HG03095 (cell line): Measurements from ENCODE around the gene LCMT1.
A peak's percentile ranks its signal among the peaks of the same experiment; 100 is the strongest.
"Not testable (repeated sequence)": the region's sequence is repeated elsewhere in the genome, so short reads cannot be mapped to it uniquely, and the experiment has no call there.

Source experiments
- ATAC-seq: cut with Tn5 transposase; IDR thresholded peaks from one replicate; pipeline ENCODE4 v1.9.1; 2021; ENCODE audit warnings: moderate library complexity; ENCODE audit not compliant: unreplicated experiment

The LCMT1 gene

GRCh38 chr16:25111403-25112166 lies at the start of gene LCMT1:
LCMT1 (plus strand) TSS chr16:25111742; CDS start chr16:25111884, 142 bp downstream.
- peak; percentile 90 for ATAC-seq

- no peak for ATAC-seq
Observed at GRCh38 chr16:25063102-25063501, 48.4 kb upstream of the LCMT1 start.

- no peak for ATAC-seq
Observed at GRCh38 chr16:25063865-25064264, 47.7 kb upstream of the LCMT1 start.

- ATAC-seq = not testable (repeated sequence)
Observed at GRCh38 chr16:25064281-25064680, 47.3 kb upstream of the LCMT1 start.

DNA sequence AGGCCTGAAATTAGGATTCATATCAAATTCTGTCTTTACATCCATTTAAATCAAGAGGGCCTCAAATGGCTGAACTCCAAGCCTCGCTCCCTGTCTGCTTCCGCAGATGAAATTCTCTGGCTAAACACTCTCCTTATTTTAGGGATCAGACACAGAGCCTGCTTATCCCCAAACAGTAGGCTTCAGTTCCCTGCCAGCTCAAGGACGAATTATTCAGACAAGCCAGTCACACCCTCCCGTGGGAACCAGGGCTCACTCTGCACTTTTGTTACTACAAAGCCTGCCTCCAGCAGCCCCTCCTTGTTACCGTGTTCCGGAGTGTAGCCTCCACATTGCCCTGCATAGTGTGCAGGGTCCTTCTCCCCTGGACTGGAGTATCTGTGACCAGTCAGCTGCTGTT lies 46.6 kb upstream of the LCMT1 start:
- no peak for ATAC-seq

- peak; percentile 30 for ATAC-seq
Observed at GRCh38 chr16:25065899-25066298, 45.6 kb upstream of the LCMT1 start.

DNA sequence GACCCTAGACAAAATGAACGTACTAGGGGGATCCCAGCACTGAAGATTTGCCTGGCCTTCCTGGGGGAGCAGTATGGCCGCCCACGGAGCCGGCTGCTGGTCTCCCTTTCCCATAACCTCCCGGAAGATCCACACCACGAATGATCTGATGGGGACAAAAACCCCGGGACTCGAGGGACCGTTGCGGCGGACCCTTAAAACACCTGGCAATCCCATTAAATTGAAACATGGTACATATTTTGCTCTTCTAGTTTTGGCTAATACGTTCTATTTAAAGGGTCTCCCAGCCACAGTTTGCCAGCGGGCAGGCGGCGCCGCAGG lies 45.2 kb upstream of the LCMT1 start:
- ATAC-seq = peak; percentile 7

DNA sequence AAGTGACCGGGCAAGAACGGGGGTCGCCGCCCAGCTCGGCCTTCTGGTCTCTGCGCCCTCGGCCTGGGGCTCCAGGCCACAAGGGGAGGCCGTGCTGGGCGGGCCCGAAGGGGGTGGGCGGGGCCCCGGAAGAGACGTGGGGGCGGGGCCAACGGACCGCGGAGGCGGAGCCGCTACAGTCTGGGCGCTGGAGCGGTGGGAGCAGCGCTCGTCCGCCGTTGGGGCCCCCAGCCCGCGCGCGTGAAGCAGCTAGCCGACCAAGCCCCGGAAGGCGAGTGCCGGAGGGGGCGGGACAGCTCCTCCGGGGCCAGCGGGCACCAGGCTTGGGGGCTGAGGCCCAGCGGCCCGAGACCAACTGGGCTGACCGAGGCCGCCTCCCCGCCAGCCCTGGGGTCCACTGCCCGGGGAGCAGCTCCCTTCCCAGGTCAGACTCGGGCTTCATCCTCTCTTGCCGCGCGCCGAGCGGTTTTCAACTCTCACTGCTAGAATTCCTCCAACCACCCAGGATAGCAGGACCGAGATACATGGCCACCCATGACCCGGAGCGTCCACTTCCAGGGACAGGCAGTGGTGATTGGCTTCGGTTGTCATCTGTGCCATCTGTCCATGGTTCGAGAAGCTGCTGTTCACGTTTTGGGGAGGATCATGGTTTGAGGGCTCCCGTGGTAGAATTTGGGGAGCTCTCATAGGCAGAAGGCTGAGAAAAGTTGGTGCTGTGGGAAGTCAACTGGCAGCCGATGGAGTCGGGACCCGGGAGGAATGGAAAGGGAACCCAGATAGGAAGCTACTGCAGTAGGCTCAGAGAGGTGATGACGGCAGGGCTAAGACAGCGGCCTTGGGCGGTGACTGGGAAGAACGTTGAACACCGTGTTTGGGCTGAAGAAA lies 44.6 kb upstream of the LCMT1 start:
- ATAC-seq = peak; percentile 91

- ATAC-seq = no peak
Observed at GRCh38 chr16:25073854-25074253, 37.7 kb upstream of the LCMT1 start.

DNA sequence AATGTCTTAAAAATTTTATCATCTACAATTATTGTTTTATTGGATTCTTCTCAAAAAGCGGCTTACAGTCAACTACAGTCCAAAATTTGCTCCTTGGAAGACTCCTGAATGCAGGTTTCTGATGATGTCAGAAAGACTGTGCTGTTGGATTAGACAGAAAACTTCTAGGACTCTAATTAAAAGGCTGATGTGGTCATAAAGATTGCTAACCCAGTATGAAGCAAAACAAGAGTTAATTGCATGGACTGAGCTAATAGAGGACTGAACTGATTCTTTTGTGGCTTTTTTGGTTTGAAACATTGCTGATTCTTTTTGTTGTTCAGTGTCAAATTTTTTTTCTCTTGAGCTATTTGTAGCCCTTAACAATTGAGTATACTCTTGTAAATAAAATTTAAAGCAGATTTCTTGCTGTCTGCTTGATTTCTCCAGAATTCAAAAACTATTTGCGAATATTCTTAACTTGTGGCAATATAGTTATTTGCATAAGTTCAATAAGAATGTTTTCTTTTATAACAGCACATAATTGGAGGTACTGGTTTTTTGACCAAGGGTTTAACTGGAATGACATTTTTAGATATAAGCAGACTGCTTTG lies 33.1 kb upstream of the LCMT1 start:
- ATAC-seq = no peak

- ATAC-seq = no peak
Observed at GRCh38 chr16:25079637-25080378, 31.7 kb upstream of the LCMT1 start.

GRCh38 chr16:25080420-25081131 lies 31.0 kb upstream of the LCMT1 start:
- ATAC-seq = no peak

DNA sequence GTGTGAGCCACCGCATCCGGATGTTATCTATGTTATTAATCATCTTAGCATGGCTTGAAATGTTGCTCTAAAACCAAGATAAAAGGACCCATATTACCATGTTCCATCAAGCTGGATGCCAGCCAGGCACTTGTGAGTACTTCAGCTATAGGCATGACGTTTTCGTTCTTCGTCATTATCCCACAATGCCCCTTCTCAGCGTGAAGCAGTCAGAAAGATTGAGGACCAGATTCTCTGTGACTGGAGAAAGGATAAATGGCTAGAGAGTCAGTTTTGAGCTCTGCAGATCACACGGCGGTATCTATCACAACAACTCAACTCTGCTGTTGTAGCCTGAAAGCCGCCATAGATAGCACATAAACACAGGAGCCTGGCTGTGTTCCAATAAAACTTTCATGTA lies 29.8 kb upstream of the LCMT1 start:
- no peak for ATAC-seq

GRCh38 chr16:25083065-25083464 lies 28.5 kb upstream of the LCMT1 start:
- ATAC-seq = no peak

- ATAC-seq = no peak
Observed at GRCh38 chr16:25083701-25084100, 27.8 kb upstream of the LCMT1 start.

- no peak for ATAC-seq
Observed at GRCh38 chr16:25084797-25085196, 26.7 kb upstream of the LCMT1 start.

- no peak for ATAC-seq
Observed at GRCh38 chr16:25087761-25088160, 23.8 kb upstream of the LCMT1 start.

- ATAC-seq = no peak
Observed at GRCh38 chr16:25089351-25089750, 22.2 kb upstream of the LCMT1 start.

- no peak for ATAC-seq
Observed at GRCh38 chr16:25092441-25092840, 19.1 kb upstream of the LCMT1 start.
